A549 (cell line): ENCODE results near the gene BCL2. TPM values are rescaled to one million over a fixed set of nuclear protein-coding genes. Genes with fewer than 3 reads are reported as not detected.

Experiments used
- ATAC-seq, 2 experiments: fragments of 200-7000 bp in 1 of 2; fragments of >200 bp in 1 of 2; cut with Nextera tagmentation in 1 of 2; cut with Tn5 transposase in 1 of 2; 3 replicates each; pipeline versions ENCODE4 v1.8.0 to v1.9.1; 2018 to 2020; ENCODE audit warnings: mild to moderate bottlenecking in 1 of 2, moderate library complexity in 1 of 2
- CTCF ChIA-PET: fragments of 300-600 bp; sonication (Branson Sonifier 250); formaldehyde crosslinking; extraction: SDS; loops from one replicate; lab custom pipeline; 2021; ENCODE audit warnings: antibody characterized with exemption, inconsistent platforms; lab: Yijun Ruan, JAX
- POLR2A ChIA-PET: fragments of 350-600 bp; formaldehyde crosslinking; extraction: SDS; loops from one replicate; lab custom pipeline; 2021; ENCODE audit warnings: antibody characterized with exemption, inconsistent platforms; lab: Yijun Ruan, JAX
- DNase-seq, 2 experiments: peaks; one replicate each; pipeline versions ENCODE4 v3.0.0 to v3.0.0-alpha.2; 2011 to 2016; ENCODE audit warnings: low read depth in 1 of 2, low spot score in 1 of 2
- FAIRE-seq: peaks from 2 replicates; lab custom pipeline; 2011; peaks lifted over from hg19 to GRCh38; lab: Jason Lieb, UNC
- H3K27ac ChIP-seq, 2 experiments: fragments of >200 bp; sonication (Bioruptor Twin); formaldehyde crosslinking; 3 replicates each; pipeline ENCODE4 v1.5.1; 2016 to 2017
- H3K4me1 ChIP-seq: fragments of >200 bp; sonication (Bioruptor Twin); formaldehyde crosslinking; 3 replicates; pipeline ENCODE4 v1.6.1; 2016
- H3K4me2 ChIP-seq: fragments of >200 bp; sonication (Bioruptor Twin); formaldehyde crosslinking; 3 replicates; pipeline ENCODE4 v1.6.1; 2016
- H3K4me3 ChIP-seq: fragments of >200 bp; sonication (Bioruptor Twin); formaldehyde crosslinking; 3 replicates; pipeline ENCODE4 v1.5.1; 2016
- H3K9me3 ChIP-seq: fragments of >200 bp; sonication (Bioruptor Twin); formaldehyde crosslinking; 3 replicates; pipeline ENCODE4 v1.6.1; 2016
- BHLHE40 ChIP-seq: IDR thresholded peaks from 2 replicates; pipeline ENCODE4 v1.6.1; 2012; ENCODE audit warnings: low read depth, low read length, inconsistent platforms
- CHD4 ChIP-seq: fragments of 200-600 bp; sonication (generic); IDR thresholded peaks from 2 replicates; pipeline ENCODE4 v1.6.1; 2016; ENCODE audit warnings: antibody characterized with exemption, mild to moderate bottlenecking, borderline replicate concordance
- ESRRA ChIP-seq: fragments of 150-350 bp; IDR thresholded peaks from 2 replicates; pipeline ENCODE4 v1.6.1; 2014; ENCODE audit warnings: mild to moderate bottlenecking, low read length, borderline replicate concordance
- HEYL ChIP-seq: fragments of 250-450 bp; sonication (Bioruptor Pico); IDR thresholded peaks from 2 replicates; pipeline ENCODE4 v1.8.0; 2021; ENCODE audit warnings: mild to moderate bottlenecking, moderate library complexity
- KDM1A ChIP-seq: fragments of 200-600 bp; sonication (generic); IDR thresholded peaks from 2 replicates; pipeline ENCODE4 v1.6.1; 2016; ENCODE audit warnings: low read depth, mild to moderate bottlenecking
- NPAS2 ChIP-seq: fragments of 250-450 bp; sonication (Bioruptor Pico); IDR thresholded peaks from 2 replicates; pipeline ENCODE4 v1.8.0; 2022; ENCODE audit warnings: mild to moderate bottlenecking, moderate library complexity, borderline replicate concordance
- PHF8 ChIP-seq: fragments of 200-600 bp; sonication (generic); IDR thresholded peaks from 2 replicates; pipeline ENCODE4 v1.6.1; 2016; ENCODE audit warnings: low read depth, mild to moderate bottlenecking, antibody characterized with exemption, moderate library complexity, borderline replicate concordance
- POLR2A ChIP-seq: IDR thresholded peaks from 2 replicates; pipeline ENCODE4 v1.6.1; 2012; ENCODE audit warnings: mild to moderate bottlenecking, low read length
- POLR2AphosphoS2 ChIP-seq: conservative IDR thresholded peaks from 2 replicates; pipeline ENCODE4 v1.6.1; 2012; ENCODE audit warnings: low read length, improper control_type of control experiment, inconsistent platforms
- RARB ChIP-seq: fragments of 250-450 bp; sonication (Bioruptor Pico); IDR thresholded peaks from 2 replicates; pipeline ENCODE4 v1.8.0; 2021; ENCODE audit warnings: mild to moderate bottlenecking, moderate library complexity
- RCOR1 ChIP-seq: fragments of 150-350 bp; IDR thresholded peaks from 2 replicates; pipeline ENCODE4 v1.6.1; 2014; ENCODE audit warnings: antibody characterized with exemption, low read length, low read depth
- RFX5 ChIP-seq: fragments of 450-650 bp; IDR thresholded peaks from 2 replicates; pipeline ENCODE4 v1.7.1; 2014; ENCODE audit warnings: antibody characterized with exemption, mild to moderate bottlenecking, moderate library complexity
- SMC3 ChIP-seq: fragments of >200 bp; sonication (Bioruptor Twin); formaldehyde crosslinking; IDR thresholded peaks from 3 replicates; pipeline ENCODE4 v1.6.1; 2018; ENCODE audit warnings: inconsistent platforms
- SREBF2 ChIP-seq: fragments of 450-650 bp; IDR thresholded peaks from 2 replicates; pipeline ENCODE4 v1.6.1; 2014; ENCODE audit warnings: mild to moderate bottlenecking, moderate library complexity
- ZNF302 ChIP-seq: fragments of 250-450 bp; sonication (Bioruptor Pico); IDR thresholded peaks from 2 replicates; pipeline ENCODE4 v1.9.0; 2021; ENCODE audit warnings: inconsistent platforms, mild to moderate bottlenecking, moderate library complexity
- ZSCAN20 ChIP-seq: fragments of 250-450 bp; sonication (Bioruptor Pico); IDR thresholded peaks from 2 replicates; pipeline ENCODE4 v1.8.0; 2022; ENCODE audit warnings: mild to moderate bottlenecking, moderate library complexity
- WGBS: methylation state at CpG from one replicate; pipeline ENCODE4 v1.1.6; 2017; ENCODE audit errors: missing lambda C conversion rate; 5-methylcytosine and 5-hydroxymethylcytosine counted together
- polyA plus RNA-seq, 4 experiments: library from polyadenylated mRNA; depleted of rRNA in 3 of 4; stranded (reverse); fragments of >200 nt; fragmentation: RNase III in 1 of 4; extraction: RNeasy Plus Mini Kit Qiagen cat#74134 plus additional on column Dnase treatment in 1 of 4; gene quantifications; 2 replicates in 3 of 4; 3 replicates in 1 of 4; pipeline ENCODE4 v1.2.3, GENCODE V29; 2011 to 2017
- TF ChIP-seq, protein P1 (sequence below): fragments of 450-650 bp; IDR thresholded peaks from 2 replicates; pipeline ENCODE4 v1.6.1; 2014; ENCODE audit warnings: antibody characterized with exemption
- TF ChIP-seq, protein P2 (sequence below): fragments of 150-350 bp; IDR thresholded peaks from 2 replicates; pipeline ENCODE4 v1.6.1; 2014; ENCODE audit warnings: low read depth, mild to moderate bottlenecking, low read length
- TF ChIP-seq, protein P3 (sequence below): fragments of 200-600 bp; sonication (generic); IDR thresholded peaks from 2 replicates; pipeline ENCODE4 v1.6.1; 2016; ENCODE audit warnings: antibody characterized with exemption, mild to moderate bottlenecking, moderate library complexity

Gene BCL2
- polyA plus RNA-seq, 2 of the 4 experiments (the other 2 are of a cell fraction): 0.50 to 0.61 TPM

DNA sequence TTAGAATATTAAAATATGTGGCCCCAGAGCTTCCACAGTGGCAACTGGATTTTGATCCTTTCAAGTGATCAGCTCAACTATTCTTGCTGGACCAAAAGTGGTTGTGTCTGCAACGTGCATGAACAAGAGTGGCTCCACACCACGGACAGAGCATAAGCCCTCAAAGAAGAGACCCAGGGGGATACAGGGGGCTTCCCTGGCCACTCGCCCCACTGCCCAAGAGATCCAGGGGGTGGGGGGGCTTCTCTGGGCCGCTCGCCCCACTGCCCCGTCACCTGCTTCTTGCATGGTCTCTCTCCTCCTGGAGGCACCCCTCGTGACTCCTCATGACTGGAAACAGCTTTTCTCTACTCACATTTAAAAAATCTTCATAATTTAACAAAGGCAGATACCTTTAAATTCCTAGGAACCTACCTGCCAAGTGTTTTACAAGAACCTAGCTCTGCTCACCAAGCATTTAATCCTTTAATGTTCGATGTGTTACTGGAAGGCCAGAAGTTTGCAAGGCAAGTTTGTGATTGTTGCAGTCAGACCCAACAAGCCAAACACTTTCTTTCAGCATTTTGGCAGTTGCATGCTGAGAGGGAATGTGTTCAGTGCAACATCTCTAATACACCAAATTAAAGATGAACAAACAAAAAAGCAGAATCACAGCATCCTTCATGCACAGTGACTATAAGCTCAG lies 174.3 kb downstream of the BCL2 start:
- no peaks in the 10 kb centered on the region for H3K9me3 ChIP-seq
- no peak overlapping the region for H3K4me2 ChIP-seq
- no peak for ATAC-seq
- H3K4me3 ChIP-seq: no peak overlapping the region
- TF ChIP-seq ZNF302 (CRISPR knock-in tag) (no peak), HEYL (no peak), BHLHE40 (no peak), ESRRA (no peak), POLR2A (no peak), ZSCAN20 (CRISPR knock-in tag) (no peak), RARB (CRISPR knock-in tag) (no peak), CHD4 (no peak), SREBF2 (no peak), POLR2AphosphoS2 (no peak), RCOR1 (no peak), SMC3 (no peak), KDM1A (no peak), PHF8 (no peak), NPAS2 (CRISPR knock-in tag) (no peak)
- TF ChIP-seq, protein P1, sequence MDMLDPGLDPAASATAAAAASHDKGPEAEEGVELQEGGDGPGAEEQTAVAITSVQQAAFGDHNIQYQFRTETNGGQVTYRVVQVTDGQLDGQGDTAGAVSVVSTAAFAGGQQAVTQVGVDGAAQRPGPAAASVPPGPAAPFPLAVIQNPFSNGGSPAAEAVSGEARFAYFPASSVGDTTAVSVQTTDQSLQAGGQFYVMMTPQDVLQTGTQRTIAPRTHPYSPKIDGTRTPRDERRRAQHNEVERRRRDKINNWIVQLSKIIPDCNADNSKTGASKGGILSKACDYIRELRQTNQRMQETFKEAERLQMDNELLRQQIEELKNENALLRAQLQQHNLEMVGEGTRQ: no peak
- TF ChIP-seq, protein P2, sequence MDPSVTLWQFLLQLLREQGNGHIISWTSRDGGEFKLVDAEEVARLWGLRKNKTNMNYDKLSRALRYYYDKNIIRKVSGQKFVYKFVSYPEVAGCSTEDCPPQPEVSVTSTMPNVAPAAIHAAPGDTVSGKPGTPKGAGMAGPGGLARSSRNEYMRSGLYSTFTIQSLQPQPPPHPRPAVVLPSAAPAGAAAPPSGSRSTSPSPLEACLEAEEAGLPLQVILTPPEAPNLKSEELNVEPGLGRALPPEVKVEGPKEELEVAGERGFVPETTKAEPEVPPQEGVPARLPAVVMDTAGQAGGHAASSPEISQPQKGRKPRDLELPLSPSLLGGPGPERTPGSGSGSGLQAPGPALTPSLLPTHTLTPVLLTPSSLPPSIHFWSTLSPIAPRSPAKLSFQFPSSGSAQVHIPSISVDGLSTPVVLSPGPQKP: no peak
- TF ChIP-seq, protein P3, sequence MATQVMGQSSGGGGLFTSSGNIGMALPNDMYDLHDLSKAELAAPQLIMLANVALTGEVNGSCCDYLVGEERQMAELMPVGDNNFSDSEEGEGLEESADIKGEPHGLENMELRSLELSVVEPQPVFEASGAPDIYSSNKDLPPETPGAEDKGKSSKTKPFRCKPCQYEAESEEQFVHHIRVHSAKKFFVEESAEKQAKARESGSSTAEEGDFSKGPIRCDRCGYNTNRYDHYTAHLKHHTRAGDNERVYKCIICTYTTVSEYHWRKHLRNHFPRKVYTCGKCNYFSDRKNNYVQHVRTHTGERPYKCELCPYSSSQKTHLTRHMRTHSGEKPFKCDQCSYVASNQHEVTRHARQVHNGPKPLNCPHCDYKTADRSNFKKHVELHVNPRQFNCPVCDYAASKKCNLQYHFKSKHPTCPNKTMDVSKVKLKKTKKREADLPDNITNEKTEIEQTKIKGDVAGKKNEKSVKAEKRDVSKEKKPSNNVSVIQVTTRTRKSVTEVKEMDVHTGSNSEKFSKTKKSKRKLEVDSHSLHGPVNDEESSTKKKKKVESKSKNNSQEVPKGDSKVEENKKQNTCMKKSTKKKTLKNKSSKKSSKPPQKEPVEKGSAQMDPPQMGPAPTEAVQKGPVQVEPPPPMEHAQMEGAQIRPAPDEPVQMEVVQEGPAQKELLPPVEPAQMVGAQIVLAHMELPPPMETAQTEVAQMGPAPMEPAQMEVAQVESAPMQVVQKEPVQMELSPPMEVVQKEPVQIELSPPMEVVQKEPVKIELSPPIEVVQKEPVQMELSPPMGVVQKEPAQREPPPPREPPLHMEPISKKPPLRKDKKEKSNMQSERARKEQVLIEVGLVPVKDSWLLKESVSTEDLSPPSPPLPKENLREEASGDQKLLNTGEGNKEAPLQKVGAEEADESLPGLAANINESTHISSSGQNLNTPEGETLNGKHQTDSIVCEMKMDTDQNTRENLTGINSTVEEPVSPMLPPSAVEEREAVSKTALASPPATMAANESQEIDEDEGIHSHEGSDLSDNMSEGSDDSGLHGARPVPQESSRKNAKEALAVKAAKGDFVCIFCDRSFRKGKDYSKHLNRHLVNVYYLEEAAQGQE: no peak
- no peak overlapping the region for H3K27ac ChIP-seq
- no peaks in the 10 kb centered on the region for H3K4me1 ChIP-seq
- no peak for FAIRE-seq
- CTCF ChIA-PET: interaction anchor here (1.3 to 1.6 kb wide), 2 partner anchors 9 to 177 kb away, joined by 3 read pairs; no protein-coding TSS in a partner anchor
- POLR2A ChIA-PET: no interaction called here
- DNase-seq: no peak
- 17% methylated on average over 7 of the region's 8 CpGs for WGBS

DNA sequence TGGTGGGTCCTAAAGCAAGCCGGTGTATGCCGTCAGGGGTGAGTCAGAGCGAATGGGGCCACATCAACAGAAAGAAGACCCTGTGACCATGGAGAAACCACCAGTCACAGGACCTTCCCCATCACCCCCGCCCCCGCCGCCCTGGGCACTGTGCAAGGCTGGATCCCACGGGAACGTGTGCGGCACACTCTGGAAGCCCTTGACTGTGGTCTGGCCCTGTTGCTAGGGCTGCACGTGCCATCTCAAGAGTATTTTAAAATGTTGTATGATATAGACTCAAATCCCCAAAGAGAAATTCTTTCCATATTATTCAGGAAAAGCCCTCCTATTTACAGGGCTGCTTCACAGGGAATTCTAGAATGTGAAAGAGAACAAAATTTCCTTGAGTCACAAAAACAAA lies 174.8 kb downstream of the BCL2 start:
- ATAC-seq (no peak), FAIRE-seq (no peak), DNase-seq (no peak)
- ChIA-PET POLR2A (no interaction called here), CTCF (interaction anchor here (1.3 to 1.6 kb wide), 2 partner anchors 9 to 178 kb away, joined by 3 read pairs; no protein-coding TSS in a partner anchor)
- Histone ChIP-seq H3K4me3 (no peak overlapping the region), H3K4me1 (no peaks in the 10 kb centered on the region), H3K4me2 (no peak overlapping the region), H3K27ac (no peak overlapping the region), H3K9me3 (no peaks in the 10 kb centered on the region)
- 46% methylated on average over 7 of the region's 10 CpGs for WGBS
- TF ChIP-seq RFX5: no peak
